CD14-positive monocyte (primary cell): ENCODE measurements around the gene DPH3. TPM values are rescaled to one million over a fixed set of nuclear protein-coding genes. Genes with fewer than 3 reads are reported as not detected.
A peak's percentile ranks its signal among the peaks of the same experiment; 100 is the strongest.

Experiments
- DNase-seq, 3 donors: peaks; one replicate each; pipeline ENCODE4 v3.0.0-alpha.2; 2011 to 2022
- H2AFZ ChIP-seq: 2 replicates; pipeline ENCODE4 v1.6.0; 2012; ENCODE audit warnings: mild to moderate bottlenecking, low read depth, low read length, inconsistent platforms; ENCODE audit not compliant: insufficient read depth, poor library complexity, severe bottlenecking
- H3K27ac ChIP-seq, 2 donors: 1 replicate in 1 of 2; 2 replicates in 1 of 2; pipeline ENCODE4 v1.5.1; 2012 to 2013; ENCODE audit warnings: low read length in 2 of 2, control low read depth in 1 of 2, inconsistent platforms in 1 of 2, low read depth in 1 of 2, mild to moderate bottlenecking in 1 of 2
- H3K27me3 ChIP-seq, 2 donors: one replicate each; pipeline versions ENCODE4 v1.6.0 to v1.6.1; 2011 to 2013; ENCODE audit warnings: low read length in 2 of 2; ENCODE audit not compliant: control insufficient read depth in 2 of 2, insufficient read depth in 2 of 2
- H3K36me3 ChIP-seq, 2 donors: replicated peaks in 1 of 2; 1 replicate in 1 of 2; 2 replicates in 1 of 2; pipeline versions ENCODE4 v1.5.1 to v1.6.1; 2012 to 2013; ENCODE audit warnings: low read length in 2 of 2, control low read depth in 1 of 2, inconsistent platforms in 1 of 2, mild to moderate bottlenecking in 1 of 2; ENCODE audit not compliant: insufficient read depth in 2 of 2, control insufficient read depth in 1 of 2
- H3K4me1 ChIP-seq, 2 donors: 1 replicate in 1 of 2; 2 replicates in 1 of 2; pipeline versions ENCODE4 v1.5.1 to v1.6.1; 2012 to 2013; ENCODE audit warnings: low read length in 2 of 2, control low read depth in 1 of 2, inconsistent platforms in 1 of 2, mild to moderate bottlenecking in 1 of 2, moderate library complexity in 1 of 2; ENCODE audit not compliant: insufficient read depth in 2 of 2, control insufficient read depth in 1 of 2
- H3K4me2 ChIP-seq: replicated peaks from 2 replicates; pipeline ENCODE3; 2012; ENCODE audit warnings: low read length, moderate library complexity, mild to moderate bottlenecking; ENCODE audit not compliant: poor library complexity, severe bottlenecking; ENCODE audit errors: extremely low read depth
- H3K4me3 ChIP-seq, 3 experiments: fragments of 200-600 bp in 1 of 3; sonication (generic) in 1 of 3; replicated peaks in 1 of 3; 1 replicate in 2 of 3; 2 replicates in 1 of 3; pipeline ENCODE4 v1.5.1; 2011 to 2013; ENCODE audit warnings: low read length in 3 of 3, mild to moderate bottlenecking in 3 of 3, control low read depth in 2 of 3, low read depth in 2 of 3, inconsistent platforms in 1 of 3, moderate library complexity in 1 of 3
- H3K79me2 ChIP-seq: 2 replicates; pipeline ENCODE4 v1.6.0; 2012; ENCODE audit warnings: mild to moderate bottlenecking, control low read depth, inconsistent platforms, low read length, moderate library complexity; ENCODE audit not compliant: insufficient read depth
- H3K9ac ChIP-seq: 2 replicates; pipeline ENCODE4 v1.6.0; 2017; ENCODE audit warnings: low read length, mild to moderate bottlenecking; ENCODE audit not compliant: insufficient read depth, poor library complexity, severe bottlenecking
- H3K9me3 ChIP-seq, 2 donors: replicated peaks in 1 of 2; 1 replicate in 1 of 2; 2 replicates in 1 of 2; pipeline versions ENCODE4 v1.5.1 to v1.6.1; 2012 to 2013; ENCODE audit warnings: low read length in 2 of 2, control low read depth in 1 of 2; ENCODE audit not compliant: control insufficient read depth in 1 of 2, insufficient read depth in 1 of 2
- H4K20me1 ChIP-seq: 2 replicates; pipeline ENCODE4 v1.6.0; 2012; ENCODE audit warnings: mild to moderate bottlenecking, low read length, control low read depth, moderate library complexity; ENCODE audit not compliant: insufficient read depth
- H3K27ac Mint-ChIP-seq, 7 donors: one replicate each; pipeline ENCODE4 v1.8.0; 2020; ENCODE audit warnings: mild to moderate bottlenecking in 7 of 7, mixed read lengths in 7 of 7, moderate library complexity in 6 of 7, inconsistent platforms in 2 of 7
- H3K27me3 Mint-ChIP-seq, 3 donors: one replicate each; pipeline ENCODE4 v1.8.0; 2021 to 2022; ENCODE audit warnings: low read depth in 3 of 3, mild to moderate bottlenecking in 3 of 3, mixed read lengths in 3 of 3, moderate library complexity in 3 of 3, inconsistent platforms in 1 of 3
- H3K36me3 Mint-ChIP-seq, 2 donors: one replicate each; pipeline ENCODE4 v1.8.0; 2020; ENCODE audit warnings: mixed read lengths in 2 of 2, inconsistent platforms in 1 of 2, mild to moderate bottlenecking in 1 of 2
- H3K4me1 Mint-ChIP-seq: one replicate; pipeline ENCODE4 v1.8.0; 2020; ENCODE audit warnings: mild to moderate bottlenecking, mixed read lengths
- H3K4me3 Mint-ChIP-seq, 2 donors: one replicate each; pipeline ENCODE4 v1.8.0; 2020; ENCODE audit warnings: mild to moderate bottlenecking in 2 of 2, mixed read lengths in 2 of 2, moderate library complexity in 1 of 2
- H3K9me3 Mint-ChIP-seq, 7 donors: one replicate each; pipeline ENCODE4 v1.8.0; 2020 to 2022; ENCODE audit warnings: mixed read lengths in 7 of 7, mild to moderate bottlenecking in 6 of 7, moderate library complexity in 6 of 7, inconsistent platforms in 2 of 7
- WGBS: methylation state at CpG from one replicate; pipeline ENCODE4 v1.1.5; 2013; ENCODE audit warnings: missing lambda C conversion rate; ENCODE audit not compliant: insufficient coverage; 5-methylcytosine and 5-hydroxymethylcytosine counted together
- intact Hi-C, 2 donors: fragments of 100-400 bp; cut with micrococcal nuclease; formaldehyde crosslinking; loops; one replicate each; pipeline versions ENCODE4 v1.15.0 to v1.15.1; 2023
- polyA plus RNA-seq, 3 donors: library from polyadenylated mRNA; depleted of rRNA in 1 of 3; unstranded in 2 of 3; stranded (reverse) in 1 of 3; fragments of 300-500 nt in 2 of 3; fragments of >200 nt in 1 of 3; fragmentation: Illumina TruSeq in 2 of 3; gene quantifications; 1 replicate in 2 of 3; 2 replicates in 1 of 3; pipeline ENCODE4 v1.2.3, GENCODE V29; 2012 to 2021
- TF ChIP-seq, protein P1 (sequence below): fragments of 200-600 bp; IDR thresholded peaks from one replicate; pipeline ENCODE4 v1.8.0; 2022; ENCODE audit warnings: antibody characterized with exemption, mild to moderate bottlenecking

DPH3 gene
- polyA plus RNA-seq, 3 donors = 9.2 to 42.0 (median 33.7) TPM

DNA sequence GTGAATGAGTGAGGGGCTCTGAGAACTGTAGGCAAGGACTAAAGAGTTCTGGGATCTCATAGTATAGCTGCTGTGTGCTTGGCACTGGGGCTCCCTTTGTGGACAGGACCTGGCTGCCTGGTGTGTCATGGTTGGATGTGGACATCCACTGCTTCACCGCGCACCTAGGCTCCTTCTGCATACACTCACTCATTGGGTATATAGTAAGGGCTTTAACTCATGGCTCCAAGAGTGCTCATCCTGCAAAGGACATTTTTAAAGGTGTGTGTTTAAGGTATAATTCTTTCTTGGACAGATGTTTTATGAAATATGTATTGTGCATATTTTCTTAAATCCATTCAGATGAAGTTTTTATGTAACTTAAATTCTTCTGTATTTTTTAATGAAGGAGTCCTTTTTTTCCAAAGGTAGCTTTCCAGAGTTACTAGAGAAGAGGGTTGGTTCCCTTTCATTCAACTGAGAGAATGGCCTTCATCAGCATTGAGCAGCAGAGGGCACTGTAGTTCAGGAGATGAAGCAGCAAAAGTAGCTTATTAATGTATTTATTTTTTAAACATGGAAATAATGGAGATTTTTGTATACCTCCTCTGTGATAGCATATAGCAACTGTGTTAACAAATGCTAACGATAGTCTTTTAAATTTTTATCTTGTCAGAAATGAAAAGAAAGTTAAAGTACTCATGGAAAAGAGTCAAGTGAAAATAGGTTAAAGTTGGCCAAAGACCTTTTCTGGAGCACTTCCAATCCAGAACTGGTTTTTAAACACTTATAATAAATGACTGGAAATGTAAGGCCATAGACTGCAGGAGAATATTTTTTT lies 25.5 kb upstream of the DPH3 start:
- peak; percentile 9 to 37 (median 25) for DNase-seq
- no peak overlapping the region for H3K4me2 ChIP-seq
- peaks cover 34 to 48% of the 10 kb centered on the region in 2 donors for H3K36me3 Mint-ChIP-seq
- H3K4me1 Mint-ChIP-seq = peaks cover 35% of the 10 kb centered on the region
- peaks cover 0 to 7% (median 4%) of the 10 kb centered on the region in 7 donors for H3K9me3 Mint-ChIP-seq
- no peaks in the 10 kb centered on the region for H3K27me3 Mint-ChIP-seq
- no peaks in the 10 kb centered on the region for H4K20me1 ChIP-seq
- no CpG with 5 or more reads among the region's 3 CpGs for WGBS
- H2AFZ ChIP-seq = no peak overlapping the region
- H3K9ac ChIP-seq = no peak overlapping the region
- H3K79me2 ChIP-seq = no peaks in the 10 kb centered on the region
- intact Hi-C loops = loop anchor here in 1 of 2 donors (2.0 kb wide), 1 partner anchor 261 kb away; no protein-coding TSS in a partner anchor
- TF ChIP-seq, protein P1, sequence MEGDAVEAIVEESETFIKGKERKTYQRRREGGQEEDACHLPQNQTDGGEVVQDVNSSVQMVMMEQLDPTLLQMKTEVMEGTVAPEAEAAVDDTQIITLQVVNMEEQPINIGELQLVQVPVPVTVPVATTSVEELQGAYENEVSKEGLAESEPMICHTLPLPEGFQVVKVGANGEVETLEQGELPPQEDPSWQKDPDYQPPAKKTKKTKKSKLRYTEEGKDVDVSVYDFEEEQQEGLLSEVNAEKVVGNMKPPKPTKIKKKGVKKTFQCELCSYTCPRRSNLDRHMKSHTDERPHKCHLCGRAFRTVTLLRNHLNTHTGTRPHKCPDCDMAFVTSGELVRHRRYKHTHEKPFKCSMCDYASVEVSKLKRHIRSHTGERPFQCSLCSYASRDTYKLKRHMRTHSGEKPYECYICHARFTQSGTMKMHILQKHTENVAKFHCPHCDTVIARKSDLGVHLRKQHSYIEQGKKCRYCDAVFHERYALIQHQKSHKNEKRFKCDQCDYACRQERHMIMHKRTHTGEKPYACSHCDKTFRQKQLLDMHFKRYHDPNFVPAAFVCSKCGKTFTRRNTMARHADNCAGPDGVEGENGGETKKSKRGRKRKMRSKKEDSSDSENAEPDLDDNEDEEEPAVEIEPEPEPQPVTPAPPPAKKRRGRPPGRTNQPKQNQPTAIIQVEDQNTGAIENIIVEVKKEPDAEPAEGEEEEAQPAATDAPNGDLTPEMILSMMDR = peak; percentile 84
- H3K4me3 Mint-ChIP-seq = no peak overlapping the region
- H3K36me3 ChIP-seq = peaks cover 7 to 43% of the 10 kb centered on the region in 2 donors
- H3K4me3 ChIP-seq = no peak overlapping the region
- H3K9me3 ChIP-seq = no peaks in the 10 kb centered on the region
- H3K27me3 ChIP-seq = no peaks in the 10 kb centered on the region
- H3K27ac Mint-ChIP-seq = peak overlapping the region in 3 of 7 donors; percentile 17 to 34 (median 25)
- H3K27ac ChIP-seq = peak overlapping the region in 1 of 2 donors; percentile 52
- H3K4me1 ChIP-seq = peaks cover 17 to 26% of the 10 kb centered on the region in 2 donors

GRCh38 chr3:16289144-16289889 lies 24.6 kb upstream of the DPH3 start:
- Histone ChIP-seq H3K27ac (no peak overlapping the region), H3K27me3 (no peaks in the 10 kb centered on the region), H3K9ac (no peak overlapping the region), H3K79me2 (no peaks in the 10 kb centered on the region), H3K36me3 (peaks cover 6 to 37% of the 10 kb centered on the region in 2 donors), H3K4me3 (no peak overlapping the region), H3K4me2 (no peak overlapping the region), H3K9me3 (no peaks in the 10 kb centered on the region), H4K20me1 (no peaks in the 10 kb centered on the region), H2AFZ (no peak overlapping the region), H3K4me1 (peaks cover 17 to 26% of the 10 kb centered on the region in 2 donors)
- H3K27me3 Mint-ChIP-seq = no peaks in the 10 kb centered on the region
- intact Hi-C loops = no loop called here
- peak overlapping the region in 1 of 2 donors; percentile 9 for H3K4me3 Mint-ChIP-seq
- H3K9me3 Mint-ChIP-seq = peaks cover 0 to 7% (median 4%) of the 10 kb centered on the region in 7 donors
- H3K36me3 Mint-ChIP-seq = peaks cover 35 to 48% of the 10 kb centered on the region in 2 donors
- DNase-seq = no peak
- no CpG with 5 or more reads among the region's 2 CpGs for WGBS
- peak overlapping the region in 1 of 7 donors; percentile 9 for H3K27ac Mint-ChIP-seq
- peaks cover 34% of the 10 kb centered on the region for H3K4me1 Mint-ChIP-seq
- TF ChIP-seq, protein P1 = no peak
